Chondrocyte (in vitro differentiated cells): ENCODE results near the gene NOP9. TPM values are rescaled to one million over a fixed set of nuclear protein-coding genes. Genes with fewer than 3 reads are reported as not detected.

Experiments
- DNase-seq: peaks from one replicate; pipeline ENCODE4 v3.0.0; 2021; ENCODE audit warnings: mixed read lengths, low spot score
- H3K27ac Mint-ChIP-seq: one replicate; pipeline ENCODE4 v1.8.0; 2021; ENCODE audit warnings: mild to moderate bottlenecking, moderate library complexity, mixed read lengths; ENCODE audit not compliant: unreplicated experiment
- H3K27me3 Mint-ChIP-seq: 2 replicates; pipeline ENCODE4 v1.8.0; 2021; ENCODE audit warnings: low read depth, mixed read lengths
- H3K36me3 Mint-ChIP-seq: 2 replicates; pipeline ENCODE4 v1.8.0; 2021; ENCODE audit warnings: low read depth, mixed read lengths
- H3K4me1 Mint-ChIP-seq: 2 replicates; pipeline ENCODE4 v1.8.0; 2021; ENCODE audit warnings: low read depth, mild to moderate bottlenecking, mixed read lengths
- H3K4me3 Mint-ChIP-seq: one replicate; pipeline ENCODE4 v1.8.0; 2021; ENCODE audit warnings: mild to moderate bottlenecking, moderate library complexity, mixed read lengths; ENCODE audit not compliant: unreplicated experiment
- H3K9me3 Mint-ChIP-seq: 2 replicates; pipeline ENCODE4 v1.8.0; 2021; ENCODE audit warnings: low read depth, mixed read lengths
- CTCF ChIP-seq: fragments of 200-600 bp; sonication (generic); IDR thresholded peaks from 2 replicates; pipeline ENCODE4 v1.5.0; 2021; ENCODE audit warnings: antibody characterized with exemption, mild to moderate bottlenecking, moderate library complexity
- long read RNA-seq: library from polyadenylated mRNA; stranded (forward); transcript quantifications from one replicate; pipeline ENCODE4 v2.0.0, GENCODE V29; 2021
- total RNA-seq: library from RNA; stranded (reverse); gene quantifications from 3 replicates; pipeline ENCODE4 v1.2.1, GENCODE V29; 2021

The NOP9 gene
- total RNA-seq, result 19.4 to 30.4 TPM (median 20.7 TPM) in 3 replicates
- long read RNA-seq, full-length matches to known transcripts, result 3 of 5 reads
- long read RNA-seq, partial matches to known transcripts, result 0 of 5 reads
- long read RNA-seq, other reads (novel, unspliced or antisense), result 2 of 5 reads

- no peak for DNase-seq
- Mint-ChIP-seq H3K4me3 (peak within 1 kb of the TSS; percentile 91), H3K36me3 (peaks cover 20% of the 10 kb centered on the region), H3K4me1 (peaks cover 39% of the 10 kb centered on the region), H3K9me3 (no peaks in the 10 kb centered on the region), H3K27ac (peak within 1 kb of the TSS; percentile 96), H3K27me3 (no peaks in the 10 kb centered on the region)
- TF ChIP-seq CTCF, result no peak
Measured at GRCh38 chr14:24299255-24300191, at the start of gene NOP9, which contains the start of gene DHRS1. Gene NOP9, plus strand, starts transcription at chr14:24299850. Its CDS starts 105 bp downstream, at chr14:24299955. Gene DHRS1, minus strand, starts transcription at chr14:24299780. Its CDS starts 674 bp downstream, at chr14:24299106.

- no peak overlapping the region for H3K27ac Mint-ChIP-seq
- DNase-seq, result no peak
- TF ChIP-seq CTCF, result no peak
- H3K27me3 Mint-ChIP-seq, result no peaks in the 10 kb centered on the region
- H3K9me3 Mint-ChIP-seq, result no peaks in the 10 kb centered on the region
- peaks cover 8% of the 10 kb centered on the region for H3K36me3 Mint-ChIP-seq
- no peak overlapping the region for H3K4me3 Mint-ChIP-seq
- peaks cover 12% of the 10 kb centered on the region for H3K4me1 Mint-ChIP-seq
Measured at GRCh38 chr14:24250354-24250753, 49.3 kb upstream of the NOP9 start.

- Mint-ChIP-seq H3K4me1 (peaks cover 18% of the 10 kb centered on the region), H3K9me3 (no peaks in the 10 kb centered on the region), H3K36me3 (peaks cover 8% of the 10 kb centered on the region), H3K27ac (peak overlapping the region; percentile 65), H3K4me3 (no peak overlapping the region), H3K27me3 (no peaks in the 10 kb centered on the region)
- peak; percentile 15 for DNase-seq
- TF ChIP-seq CTCF, result peak; percentile 34
Measured at GRCh38 chr14:24251880-24252288, 47.8 kb upstream of the NOP9 start.

- H3K36me3 Mint-ChIP-seq, result peaks cover 8% of the 10 kb centered on the region
- H3K27me3 Mint-ChIP-seq, result no peaks in the 10 kb centered on the region
- H3K9me3 Mint-ChIP-seq, result no peaks in the 10 kb centered on the region
- peak; percentile 72 for DNase-seq
- peak; percentile 3 for TF ChIP-seq CTCF
- H3K4me1 Mint-ChIP-seq, result peaks cover 24% of the 10 kb centered on the region
- H3K4me3 Mint-ChIP-seq, result no peak overlapping the region
- no peak overlapping the region for H3K27ac Mint-ChIP-seq
Measured at GRCh38 chr14:24252289-24253124, 47.1 kb upstream of the NOP9 start.

- Mint-ChIP-seq H3K27ac (no peak overlapping the region), H3K9me3 (no peaks in the 10 kb centered on the region), H3K4me1 (peaks cover 32% of the 10 kb centered on the region), H3K36me3 (peaks cover 8% of the 10 kb centered on the region), H3K4me3 (no peak overlapping the region), H3K27me3 (no peaks in the 10 kb centered on the region)
- peak; percentile 42 for DNase-seq
- no peak for TF ChIP-seq CTCF
Measured at GRCh38 chr14:24253936-24254335, 45.7 kb upstream of the NOP9 start.
